ENCODE measurements around the gene ADAMTS14. TPM values are rescaled to one million over a fixed set of nuclear protein-coding genes. Genes with fewer than 3 reads are reported as not detected.
"Not testable (repeated sequence)": the region's sequence is repeated elsewhere in the genome, so short reads cannot be mapped to it uniquely, and the experiment has no call there.

The ADAMTS14 gene
- total RNA-seq, 1 donor from 2014 or later, result 1.1 TPM

DNA sequence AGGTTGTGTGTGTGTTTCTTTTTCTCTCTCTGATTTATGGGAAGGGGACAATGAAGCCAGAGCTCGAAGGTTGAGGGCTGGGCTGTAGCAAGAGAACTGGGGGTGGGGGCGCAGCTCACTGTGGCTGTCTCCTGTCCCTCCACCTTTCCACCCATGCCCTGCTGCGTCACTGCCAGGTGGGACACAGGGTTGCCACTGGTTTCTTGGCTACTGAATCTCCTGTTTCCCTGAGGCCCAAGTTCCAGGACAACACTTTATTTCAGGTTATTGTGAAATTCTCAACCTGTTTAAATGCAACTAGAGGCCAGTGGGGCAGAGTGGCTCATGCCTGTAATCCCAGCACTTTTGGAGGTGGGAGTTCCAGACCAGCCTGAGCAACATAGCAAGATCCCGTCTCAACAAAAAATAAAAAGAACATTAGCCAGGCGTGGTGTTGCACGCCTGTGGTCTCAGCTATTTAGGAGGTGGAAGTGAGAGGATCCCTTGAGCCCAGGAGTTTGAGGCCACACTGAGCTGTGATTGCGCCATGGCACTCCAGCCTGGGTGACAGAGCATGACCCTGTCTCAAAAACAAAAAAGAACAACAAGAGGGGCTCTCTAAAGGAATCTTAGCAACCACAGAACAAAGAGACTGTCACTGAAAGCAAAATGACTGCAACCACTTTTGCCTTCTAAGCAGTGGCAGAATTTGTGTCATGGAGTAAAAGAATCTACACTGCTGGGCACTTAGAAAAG lies 90.3 kb downstream of the ADAMTS14 start:
- H3K27ac Mint-ChIP-seq (ENCODE audit: unreplicated experiment), result no peak overlapping the region

DNA sequence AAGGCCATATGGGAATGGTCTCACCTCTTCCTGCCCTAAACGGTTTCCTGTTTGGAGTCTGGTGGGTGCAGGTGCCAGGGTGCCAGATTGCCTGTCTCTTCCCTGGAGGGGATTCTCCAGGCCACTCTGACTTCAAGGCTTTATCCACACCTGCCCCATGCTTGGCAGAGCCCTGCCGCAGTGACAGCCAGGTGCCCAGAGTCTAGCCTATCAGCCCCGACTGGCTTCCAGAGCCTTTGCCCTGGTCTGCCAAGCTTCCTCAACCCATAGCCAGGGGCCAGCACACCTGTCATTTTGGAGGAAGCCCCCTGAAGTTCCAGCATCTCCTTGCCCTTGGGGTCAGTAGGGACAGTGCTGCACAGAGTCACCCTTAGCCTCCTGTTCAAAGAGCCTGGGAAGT lies 91.3 kb downstream of the ADAMTS14 start:
- H3K4me1 Mint-ChIP-seq (ENCODE audit: unreplicated experiment), result peaks cover 18% of the 10 kb centered on the region
- TF ChIP-seq, protein P1, sequence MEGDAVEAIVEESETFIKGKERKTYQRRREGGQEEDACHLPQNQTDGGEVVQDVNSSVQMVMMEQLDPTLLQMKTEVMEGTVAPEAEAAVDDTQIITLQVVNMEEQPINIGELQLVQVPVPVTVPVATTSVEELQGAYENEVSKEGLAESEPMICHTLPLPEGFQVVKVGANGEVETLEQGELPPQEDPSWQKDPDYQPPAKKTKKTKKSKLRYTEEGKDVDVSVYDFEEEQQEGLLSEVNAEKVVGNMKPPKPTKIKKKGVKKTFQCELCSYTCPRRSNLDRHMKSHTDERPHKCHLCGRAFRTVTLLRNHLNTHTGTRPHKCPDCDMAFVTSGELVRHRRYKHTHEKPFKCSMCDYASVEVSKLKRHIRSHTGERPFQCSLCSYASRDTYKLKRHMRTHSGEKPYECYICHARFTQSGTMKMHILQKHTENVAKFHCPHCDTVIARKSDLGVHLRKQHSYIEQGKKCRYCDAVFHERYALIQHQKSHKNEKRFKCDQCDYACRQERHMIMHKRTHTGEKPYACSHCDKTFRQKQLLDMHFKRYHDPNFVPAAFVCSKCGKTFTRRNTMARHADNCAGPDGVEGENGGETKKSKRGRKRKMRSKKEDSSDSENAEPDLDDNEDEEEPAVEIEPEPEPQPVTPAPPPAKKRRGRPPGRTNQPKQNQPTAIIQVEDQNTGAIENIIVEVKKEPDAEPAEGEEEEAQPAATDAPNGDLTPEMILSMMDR (IDR thresholded peaks at IDR 0.05; ENCODE audit: unreplicated experiment), result no peak
- no peak for DNase-seq (ENCODE audit: low spot score)
- H3K27me3 Mint-ChIP-seq (ENCODE audit: unreplicated experiment), result peaks cover 10% of the 10 kb centered on the region
- H3K4me3 Mint-ChIP-seq (ENCODE audit: unreplicated experiment), result no peak overlapping the region
- peaks cover 7% of the 10 kb centered on the region for H3K36me3 Mint-ChIP-seq (ENCODE audit: low read depth, unreplicated experiment)
- no peak overlapping the region for H3K27ac Mint-ChIP-seq (ENCODE audit: unreplicated experiment)
- peaks cover 14% of the 10 kb centered on the region for H3K9me3 Mint-ChIP-seq (ENCODE audit: unreplicated experiment)

More for the DNA sequence above, 90.3 kb downstream of the ADAMTS14 start:
- TF ChIP-seq, protein P1 (IDR thresholded peaks at IDR 0.05; ENCODE audit: unreplicated experiment), result no peak
- H3K9me3 Mint-ChIP-seq (ENCODE audit: unreplicated experiment), result peaks cover 14% of the 10 kb centered on the region
- no peak for DNase-seq (ENCODE audit: low spot score)
- peaks cover 7% of the 10 kb centered on the region for H3K36me3 Mint-ChIP-seq (ENCODE audit: low read depth, unreplicated experiment)
- peaks cover 18% of the 10 kb centered on the region for H3K4me1 Mint-ChIP-seq (ENCODE audit: unreplicated experiment)
- peaks cover 10% of the 10 kb centered on the region for H3K27me3 Mint-ChIP-seq (ENCODE audit: unreplicated experiment)
- no peak overlapping the region for H3K4me3 Mint-ChIP-seq (ENCODE audit: unreplicated experiment)

DNA sequence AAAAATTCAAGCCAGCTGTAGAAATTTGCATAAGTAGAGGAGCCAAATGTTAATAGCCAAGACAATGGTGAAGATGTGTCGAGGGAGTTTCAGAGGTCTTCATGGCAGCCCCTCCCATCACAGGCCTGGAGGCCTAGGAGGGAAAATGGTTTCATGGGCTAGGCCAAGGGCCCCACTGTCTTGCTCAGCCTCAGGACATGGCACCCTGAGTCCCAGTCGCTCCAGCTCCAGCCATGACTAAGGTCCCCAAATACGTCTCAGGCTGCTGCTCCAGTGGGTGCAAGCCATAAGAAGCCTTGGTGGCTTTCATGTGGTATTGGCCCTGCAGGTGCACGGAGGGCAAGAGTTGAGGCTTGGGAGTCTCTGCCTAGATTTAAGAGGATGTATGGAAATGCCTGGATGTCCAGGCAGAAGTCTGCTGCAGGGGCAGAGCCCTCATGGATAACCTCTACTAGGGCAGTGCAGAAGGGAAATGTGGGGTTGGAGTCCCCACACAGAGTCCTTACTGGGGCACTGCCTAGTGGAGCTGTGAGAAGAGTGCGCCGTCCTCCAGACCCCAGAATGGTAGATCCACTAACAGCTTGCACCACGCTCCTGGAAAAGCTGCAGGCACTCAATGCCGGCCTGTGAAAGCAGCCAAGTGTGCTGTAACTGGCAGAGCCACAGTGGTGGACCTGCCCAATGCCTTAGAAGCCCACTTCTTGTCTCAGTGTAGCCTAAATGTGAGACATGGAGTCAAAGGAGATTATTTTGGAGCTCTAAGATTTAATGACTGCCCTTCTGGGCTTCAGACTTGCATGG lies 93.7 kb downstream of the ADAMTS14 start:
- H3K9me3 Mint-ChIP-seq (ENCODE audit: unreplicated experiment), result peaks cover 14% of the 10 kb centered on the region

DNA sequence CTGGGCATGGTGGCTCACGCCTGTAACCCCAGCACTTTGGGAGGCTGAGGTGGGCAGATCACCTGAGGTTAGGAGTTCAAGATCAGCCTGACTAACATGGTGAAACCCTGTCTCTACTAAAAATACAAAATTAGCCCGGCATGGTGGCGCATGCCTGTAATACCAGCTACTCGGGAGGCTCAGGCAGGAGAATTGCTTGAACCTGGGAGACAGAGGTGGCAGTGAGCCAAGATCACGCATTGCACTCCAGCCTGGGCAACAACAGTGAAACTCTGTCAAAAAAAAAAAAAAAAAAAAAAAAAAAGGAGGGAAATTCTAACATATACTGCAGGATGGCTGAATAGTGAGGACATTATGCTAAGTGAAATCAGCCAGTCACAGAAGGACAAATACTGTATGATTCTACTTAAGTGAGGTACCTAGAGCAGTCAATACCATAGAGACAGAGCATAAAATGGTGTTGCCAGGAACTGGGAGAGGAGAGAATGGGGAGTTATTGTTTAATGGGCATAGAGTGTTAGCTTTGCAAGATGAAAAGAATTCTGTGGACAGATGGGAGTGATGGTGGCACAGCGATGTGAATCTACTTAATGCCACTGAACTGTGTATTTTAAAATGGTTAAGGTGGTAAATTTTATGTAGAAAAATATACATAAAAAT lies 95.8 kb downstream of the ADAMTS14 start:
- not testable (repeated sequence) for DNase-seq (ENCODE audit: low spot score); H3K27me3 Mint-ChIP-seq (ENCODE audit: unreplicated experiment); H3K4me3 Mint-ChIP-seq (ENCODE audit: unreplicated experiment); H3K27ac Mint-ChIP-seq (ENCODE audit: unreplicated experiment); H3K4me1 Mint-ChIP-seq (ENCODE audit: unreplicated experiment)
- H3K36me3 Mint-ChIP-seq (ENCODE audit: low read depth, unreplicated experiment), result peaks cover 11% of the 10 kb centered on the region
- peaks cover 14% of the 10 kb centered on the region for H3K9me3 Mint-ChIP-seq (ENCODE audit: unreplicated experiment)

More for the DNA sequence above, 93.7 kb downstream of the ADAMTS14 start:
- Mint-ChIP-seq H3K27me3 (ENCODE audit: unreplicated experiment) (peaks cover 6% of the 10 kb centered on the region), H3K36me3 (ENCODE audit: low read depth, unreplicated experiment) (peaks cover 7% of the 10 kb centered on the region), H3K27ac (ENCODE audit: unreplicated experiment) (no peak overlapping the region), H3K4me3 (ENCODE audit: unreplicated experiment) (no peak overlapping the region), H3K4me1 (ENCODE audit: unreplicated experiment) (peaks cover 15% of the 10 kb centered on the region)
- TF ChIP-seq, protein P1 (IDR thresholded peaks at IDR 0.05; ENCODE audit: unreplicated experiment), result no peak
- no peak for DNase-seq (ENCODE audit: low spot score)

DNA sequence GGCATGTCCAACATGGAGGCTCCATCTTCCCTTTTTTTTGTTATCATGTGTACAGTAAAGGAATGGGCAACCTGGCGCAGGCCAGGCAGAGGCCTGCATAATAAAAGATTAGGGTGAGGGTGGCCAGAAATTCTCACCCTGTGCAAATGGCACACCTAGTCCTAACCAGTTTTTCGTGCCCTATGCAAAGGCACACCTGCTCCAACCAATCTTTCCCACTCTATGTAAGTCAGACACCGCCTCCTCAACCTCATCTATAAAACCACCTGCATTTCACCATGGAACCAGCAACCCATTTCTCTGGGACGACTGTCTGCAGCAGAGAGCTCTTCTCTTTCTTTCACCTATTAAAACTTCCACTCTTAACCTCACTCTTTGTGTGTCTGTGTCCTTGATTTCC lies 96.8 kb downstream of the ADAMTS14 start:
- Mint-ChIP-seq H3K9me3 (ENCODE audit: unreplicated experiment) (peaks cover 14% of the 10 kb centered on the region), H3K27ac (ENCODE audit: unreplicated experiment) (no peak overlapping the region), H3K27me3 (ENCODE audit: unreplicated experiment) (peaks cover 6% of the 10 kb centered on the region), H3K4me1 (ENCODE audit: unreplicated experiment) (peaks cover 3% of the 10 kb centered on the region), H3K4me3 (ENCODE audit: unreplicated experiment) (no peak overlapping the region), H3K36me3 (ENCODE audit: low read depth, unreplicated experiment) (peaks cover 11% of the 10 kb centered on the region)
- DNase-seq (ENCODE audit: low spot score), result no peak
- TF ChIP-seq, protein P1 (IDR thresholded peaks at IDR 0.05; ENCODE audit: unreplicated experiment), result no peak
